ENCODE measurements around the gene SYT13.

DNA sequence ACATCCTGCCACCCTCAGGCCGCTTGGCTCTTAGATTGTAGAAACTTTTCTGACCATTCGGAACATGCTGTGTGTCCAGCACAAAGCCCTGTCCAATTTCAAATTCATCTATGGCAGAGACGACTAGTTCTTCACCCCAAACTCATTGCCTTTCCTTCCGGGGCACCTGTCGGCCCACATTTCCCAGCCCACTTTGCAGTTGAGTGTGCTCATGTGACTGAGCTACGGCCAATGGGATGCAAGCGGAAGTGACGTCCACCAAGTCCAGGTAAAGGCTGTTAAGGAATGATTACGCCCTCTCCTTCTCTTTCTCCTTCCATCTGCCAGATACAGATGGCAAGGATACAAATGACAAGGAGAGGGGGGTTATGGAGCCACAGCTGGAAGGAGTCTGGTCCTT lies 32.5 kb downstream of the SYT13 start:
- TF ChIP-seq, protein P1, sequence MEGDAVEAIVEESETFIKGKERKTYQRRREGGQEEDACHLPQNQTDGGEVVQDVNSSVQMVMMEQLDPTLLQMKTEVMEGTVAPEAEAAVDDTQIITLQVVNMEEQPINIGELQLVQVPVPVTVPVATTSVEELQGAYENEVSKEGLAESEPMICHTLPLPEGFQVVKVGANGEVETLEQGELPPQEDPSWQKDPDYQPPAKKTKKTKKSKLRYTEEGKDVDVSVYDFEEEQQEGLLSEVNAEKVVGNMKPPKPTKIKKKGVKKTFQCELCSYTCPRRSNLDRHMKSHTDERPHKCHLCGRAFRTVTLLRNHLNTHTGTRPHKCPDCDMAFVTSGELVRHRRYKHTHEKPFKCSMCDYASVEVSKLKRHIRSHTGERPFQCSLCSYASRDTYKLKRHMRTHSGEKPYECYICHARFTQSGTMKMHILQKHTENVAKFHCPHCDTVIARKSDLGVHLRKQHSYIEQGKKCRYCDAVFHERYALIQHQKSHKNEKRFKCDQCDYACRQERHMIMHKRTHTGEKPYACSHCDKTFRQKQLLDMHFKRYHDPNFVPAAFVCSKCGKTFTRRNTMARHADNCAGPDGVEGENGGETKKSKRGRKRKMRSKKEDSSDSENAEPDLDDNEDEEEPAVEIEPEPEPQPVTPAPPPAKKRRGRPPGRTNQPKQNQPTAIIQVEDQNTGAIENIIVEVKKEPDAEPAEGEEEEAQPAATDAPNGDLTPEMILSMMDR (conservative IDR thresholded peaks at IDR 0.05; ENCODE audit: low read depth, low read length): no peak
- TF ChIP-seq POLR2A (IDR thresholded peaks at IDR 0.05; ENCODE audit: low read depth, low read length) (no peak), RFX5 (IDR thresholded peaks at IDR 0.05; ENCODE audit: low read depth, low read length) (no peak), MXI1 (IDR thresholded peaks at IDR 0.05; ENCODE audit: borderline replicate concordance, low read depth, low read length) (no peak), NFE2L2 (IDR thresholded peaks at IDR 0.05; ENCODE audit: low read depth, low read length) (no peak), RAD21 (IDR thresholded peaks at IDR 0.05; ENCODE audit: low read length) (no peak), CEBPB (IDR thresholded peaks at IDR 0.05; ENCODE audit: low read depth, low read length) (no peak), FOS (IDR thresholded peaks at IDR 0.05; ENCODE audit: low read depth, low read length) (no peak), RCOR1 (IDR thresholded peaks at IDR 0.05; ENCODE audit: insufficient replicate concordance, low read length) (no peak), MAZ (IDR thresholded peaks at IDR 0.05; ENCODE audit: borderline replicate concordance, low read depth, low read length) (no peak)
